ENCODE results near the gene ACAD9.
A peak's percentile ranks its signal among the peaks of the same experiment; 100 is the strongest.
"Not testable (repeated sequence)": the region's sequence is repeated elsewhere in the genome, so short reads cannot be mapped to it uniquely, and the experiment has no call there.

Gene ACAD9

DNA sequence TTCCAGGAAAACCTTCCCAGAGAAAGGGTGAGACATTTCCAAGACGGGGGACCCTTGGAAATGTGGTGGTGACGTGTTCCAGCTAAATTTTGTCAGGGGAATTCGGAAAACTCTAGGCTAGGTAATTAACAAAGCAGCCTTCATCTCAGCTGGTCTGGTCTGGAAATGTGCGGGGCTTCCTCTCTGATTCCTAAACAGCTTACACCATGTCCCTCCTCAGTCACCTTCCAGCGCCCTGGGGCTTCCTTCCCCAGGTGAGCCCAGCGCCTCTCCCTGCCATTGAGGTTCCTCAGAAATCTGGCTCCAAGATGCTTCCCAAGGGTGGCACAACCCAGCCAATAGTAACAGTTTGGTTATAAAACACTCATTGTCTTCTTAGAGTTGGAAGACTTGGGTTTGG lies 571 bp downstream of the ACAD9 start:
- peak overlapping the region; percentile 95 for H3K4me3 ChIP-seq
- no peak for DNase-seq (ENCODE audit: low spot score)
- H3K27ac ChIP-seq, result peak overlapping the region; percentile 84 to 98
- no peak for TF ChIP-seq CTCF (IDR thresholded peaks at IDR 0.05)

- peak overlapping the region; percentile 95 for H3K4me3 ChIP-seq
- not testable (repeated sequence) for DNase-seq (ENCODE audit: low spot score); H3K27ac ChIP-seq
Measured at GRCh38 chr3:128880455-128880854, 1.0 kb downstream of the ACAD9 start.

DNA sequence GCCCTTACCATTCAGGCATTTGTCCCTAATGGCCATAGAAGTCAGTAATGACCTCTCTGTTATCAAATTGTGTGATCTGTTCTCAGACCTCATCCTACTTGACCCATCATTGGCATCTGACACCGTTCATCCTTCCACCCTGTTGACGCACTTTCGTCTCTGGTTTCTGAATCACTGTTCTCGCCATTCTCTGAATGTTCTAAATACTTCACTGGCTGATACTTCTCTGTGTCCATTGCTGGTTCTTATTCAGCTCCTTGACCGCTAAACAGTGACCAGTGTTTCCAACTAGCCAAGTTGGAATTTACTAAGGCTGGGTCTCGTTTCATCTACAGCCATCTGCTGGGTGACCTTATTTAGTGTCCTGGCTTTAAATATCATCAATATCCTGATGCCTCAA lies 2.2 kb downstream of the ACAD9 start:
- Histone ChIP-seq H3K27ac (no peak overlapping the region), H3K4me3 (no peak overlapping the region)
- no peak for TF ChIP-seq CTCF (IDR thresholded peaks at IDR 0.05)
- no peak for DNase-seq (ENCODE audit: low spot score)

DNA sequence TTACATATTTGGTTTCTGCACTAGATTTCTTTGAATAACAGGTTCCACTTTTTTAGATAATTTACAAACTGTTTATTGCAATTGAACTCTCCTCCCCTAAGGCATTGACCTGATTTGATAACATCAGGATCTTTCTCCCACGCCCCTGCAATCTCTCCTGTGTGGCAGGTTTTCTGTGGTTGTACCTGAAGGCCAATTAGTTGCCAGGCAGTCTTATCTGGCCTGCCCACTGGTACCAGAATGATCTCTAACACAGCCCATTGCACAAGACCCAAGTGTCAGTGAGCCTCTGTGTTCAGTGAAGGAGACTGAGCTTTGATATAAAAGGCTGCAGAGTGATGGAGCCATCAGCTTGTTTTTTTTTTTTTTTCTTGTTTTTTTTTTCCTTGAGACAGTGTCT lies 3.3 kb downstream of the ACAD9 start:
- TF ChIP-seq CTCF (IDR thresholded peaks at IDR 0.05), result no peak
- no peak for DNase-seq (ENCODE audit: low spot score)
- Histone ChIP-seq H3K4me3 (no peak overlapping the region), H3K27ac (no peak overlapping the region)

- no peak overlapping the region for H3K4me3 ChIP-seq
- no peak overlapping the region for H3K27ac ChIP-seq
- no peak for DNase-seq (ENCODE audit: low spot score)
- no peak for TF ChIP-seq CTCF (IDR thresholded peaks at IDR 0.05)
Measured at GRCh38 chr3:128884992-128885391, 5.6 kb downstream of the ACAD9 start.

- H3K4me3 ChIP-seq, result no peak overlapping the region
- H3K27ac ChIP-seq, result no peak overlapping the region
- no peak for TF ChIP-seq CTCF (IDR thresholded peaks at IDR 0.05)
- no peak for DNase-seq (ENCODE audit: low spot score)
Measured at GRCh38 chr3:128889139-128889894, 9.9 kb downstream of the ACAD9 start.

GRCh38 chr3:128895843-128896697 lies 16.6 kb downstream of the ACAD9 start:
- H3K4me3 ChIP-seq, result no peak overlapping the region
- H3K27ac ChIP-seq, result no peak overlapping the region
- no peak for DNase-seq (ENCODE audit: low spot score)
- no peak for TF ChIP-seq CTCF (IDR thresholded peaks at IDR 0.05)
